ENCODE results near the gene WWTR1. TPM values are rescaled to one million over a fixed set of nuclear protein-coding genes. Genes with fewer than 3 reads are reported as not detected.

WWTR1 gene
- total RNA-seq, 1 experiment from 2014 or later = 79.7 TPM

GRCh38 chr3:149634072-149634471 is 23.8 kb downstream of the WWTR1 start:
- Histone ChIP-seq H2AFZ (ENCODE audit: low read length) (no peak overlapping the region), H3K4me3 (ENCODE audit: low read length) (no peak overlapping the region), H3K9ac (ENCODE audit: low read length) (no peak overlapping the region), H3K4me1 (ENCODE audit: insufficient read depth, low read length) (no peaks in the 10 kb centered on the region), H3K4me2 (ENCODE audit: low read length) (no peak overlapping the region), H3K79me2 (ENCODE audit: low read length) (peaks cover 100% of the 10 kb centered on the region), H3K27me3 (ENCODE audit: low read length) (no peaks in the 10 kb centered on the region), H3K36me3 (ENCODE audit: low read depth, low read length) (peaks cover 45% of the 10 kb centered on the region), H3K9me2 (replicated peaks; ENCODE audit: low read length) (no peaks in the 10 kb centered on the region), H3K9me3 (ENCODE audit: low read length) (no peaks in the 10 kb centered on the region), H4K20me1 (ENCODE audit: low read length) (peaks cover 61% of the 10 kb centered on the region), H3K27ac (ENCODE audit: low read length) (no peak overlapping the region), H3F3A (ENCODE audit: low read length, unreplicated experiment) (no peaks in the 10 kb centered on the region)
- TF ChIP-seq EZH2 (IDR thresholded peaks at IDR 0.05; ENCODE audit: low read length, unreplicated experiment) (no peak), EZH2phosphoT487 (IDR thresholded peaks at IDR 0.05; ENCODE audit: borderline replicate concordance, low read length) (no peak)
- DNase-seq = no peak
- ChIA-PET CTCF (no interaction called here), POLR2A (ENCODE audit: unreplicated experiment) (no interaction called here)
- intact Hi-C loops (cut with micrococcal nuclease) = no loop called here
- ATAC-seq = no peak
- BruUV-seq (replicated peaks) = no TSS peak

- H3K27me3 ChIP-seq (ENCODE audit: low read length) = no peaks in the 10 kb centered on the region
- H2AFZ ChIP-seq (ENCODE audit: low read length) = no peak overlapping the region
- POLR2A ChIA-PET (ENCODE audit: unreplicated experiment) = no interaction called here
- no peak for ATAC-seq
- no peak for TF ChIP-seq EZH2 (IDR thresholded peaks at IDR 0.05; ENCODE audit: low read length, unreplicated experiment)
- no peak for TF ChIP-seq CTCF (conservative IDR thresholded peaks at IDR 0.05; ENCODE audit: low read depth, low read length)
- no peak for TF ChIP-seq EZH2phosphoT487 (IDR thresholded peaks at IDR 0.05; ENCODE audit: borderline replicate concordance, low read length)
- peaks cover 98% of the 10 kb centered on the region for H3K79me2 ChIP-seq (ENCODE audit: low read length)
- DNase-seq = no peak
- no TSS peak for BruUV-seq (replicated peaks)
- H3K9me3 ChIP-seq (ENCODE audit: low read length) = no peaks in the 10 kb centered on the region
- intact Hi-C loops (cut with micrococcal nuclease) = no loop called here
- H3K4me2 ChIP-seq (ENCODE audit: low read length) = no peak overlapping the region
- H3K4me1 ChIP-seq (ENCODE audit: insufficient read depth, low read length) = no peaks in the 10 kb centered on the region
- H3K4me3 ChIP-seq (ENCODE audit: low read length) = no peak overlapping the region
- no peaks in the 10 kb centered on the region for H3F3A ChIP-seq (ENCODE audit: low read length, unreplicated experiment)
- CTCF ChIA-PET = no interaction called here
- no peaks in the 10 kb centered on the region for H3K9me2 ChIP-seq (replicated peaks; ENCODE audit: low read length)
- peaks cover 49% of the 10 kb centered on the region for H4K20me1 ChIP-seq (ENCODE audit: low read length)
- H3K36me3 ChIP-seq (ENCODE audit: low read depth, low read length) = peaks cover 44% of the 10 kb centered on the region
- no peak overlapping the region for H3K27ac ChIP-seq (ENCODE audit: low read length)
- H3K9ac ChIP-seq (ENCODE audit: low read length) = no peak overlapping the region
Observed at GRCh38 chr3:149632225-149632624, 25.6 kb downstream of the WWTR1 start.

- BruUV-seq (replicated peaks) = no TSS peak
- intact Hi-C loops (cut with micrococcal nuclease) = no loop called here
- TF ChIP-seq EZH2phosphoT487 (IDR thresholded peaks at IDR 0.05; ENCODE audit: borderline replicate concordance, low read length) (no peak), EZH2 (IDR thresholded peaks at IDR 0.05; ENCODE audit: low read length, unreplicated experiment) (no peak), CTCF (conservative IDR thresholded peaks at IDR 0.05; ENCODE audit: low read depth, low read length) (no peak)
- ChIA-PET CTCF (no interaction called here), POLR2A (ENCODE audit: unreplicated experiment) (no interaction called here)
- Histone ChIP-seq H3K4me1 (ENCODE audit: insufficient read depth, low read length) (peaks cover 4% of the 10 kb centered on the region; the same call in 1 of the 2 replicates), H3K4me2 (ENCODE audit: low read length) (no peak overlapping the region), H3K79me2 (ENCODE audit: low read length) (peaks cover 98% of the 10 kb centered on the region), H4K20me1 (ENCODE audit: low read length) (peaks cover 60% of the 10 kb centered on the region), H3F3A (ENCODE audit: low read length, unreplicated experiment) (no peaks in the 10 kb centered on the region), H3K9ac (ENCODE audit: low read length) (no peak overlapping the region), H2AFZ (ENCODE audit: low read length) (no peak overlapping the region), H3K9me3 (ENCODE audit: low read length) (no peaks in the 10 kb centered on the region), H3K27ac (ENCODE audit: low read length) (no peak overlapping the region), H3K4me3 (ENCODE audit: low read length) (no peak overlapping the region), H3K27me3 (ENCODE audit: low read length) (no peaks in the 10 kb centered on the region), H3K36me3 (ENCODE audit: low read depth, low read length) (peaks cover 49% of the 10 kb centered on the region), H3K9me2 (replicated peaks; ENCODE audit: low read length) (no peaks in the 10 kb centered on the region)
- no peak for DNase-seq
- ATAC-seq = no peak
Observed at GRCh38 chr3:149630806-149631205, 27.0 kb downstream of the WWTR1 start.

Data from PC-3 (cell line).